ENCODE measurements around the gene ARMC7. TPM values are rescaled to one million over a fixed set of nuclear protein-coding genes. Genes with fewer than 3 reads are reported as not detected.

Gene ARMC7
- total RNA-seq, 1 donor from 2014 or later: 9.9 TPM

DNA sequence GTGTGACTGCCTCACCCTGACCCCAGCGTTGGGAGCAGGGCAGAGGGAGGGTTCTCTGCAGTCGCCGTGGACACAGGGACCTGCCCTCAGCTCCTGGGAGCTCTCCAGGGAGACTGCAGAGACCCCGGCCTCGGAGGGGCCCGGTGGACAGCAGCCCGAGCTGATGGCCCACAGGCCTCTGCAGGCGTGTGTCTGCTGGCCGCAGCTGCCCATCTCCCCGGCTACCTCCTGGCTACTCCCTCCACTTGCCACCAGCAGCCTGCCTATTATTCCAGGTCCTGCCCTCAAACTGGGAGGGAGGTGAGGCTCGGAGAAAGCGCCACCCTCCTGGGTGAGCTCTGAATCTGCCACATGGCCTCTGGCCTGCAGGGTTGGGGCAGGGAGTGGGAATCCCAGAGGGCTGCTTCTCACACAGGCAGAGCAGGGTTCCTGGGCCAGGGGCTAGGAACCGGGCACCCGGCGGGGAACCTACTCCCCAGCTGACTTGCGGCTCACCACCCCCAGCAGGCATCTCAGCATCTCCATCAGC lies 14.8 kb upstream of the ARMC7 start:
- H3K36me3 Mint-ChIP-seq (ENCODE audit: unreplicated experiment): no peaks in the 10 kb centered on the region
- H3K27ac Mint-ChIP-seq (ENCODE audit: unreplicated experiment): no peak overlapping the region
- H3K27me3 Mint-ChIP-seq (ENCODE audit: unreplicated experiment): peaks cover 9% of the 10 kb centered on the region
- no peak for DNase-seq
- H3K9me3 Mint-ChIP-seq (ENCODE audit: unreplicated experiment): peaks cover 5% of the 10 kb centered on the region
- H3K4me1 Mint-ChIP-seq (ENCODE audit: low read depth, unreplicated experiment): no peaks in the 10 kb centered on the region
- TF ChIP-seq CTCF (IDR thresholded peaks at IDR 0.05; ENCODE audit: partially characterized antibody, unreplicated experiment): no peak
- H3K4me3 Mint-ChIP-seq (ENCODE audit: unreplicated experiment): no peak overlapping the region

DNA sequence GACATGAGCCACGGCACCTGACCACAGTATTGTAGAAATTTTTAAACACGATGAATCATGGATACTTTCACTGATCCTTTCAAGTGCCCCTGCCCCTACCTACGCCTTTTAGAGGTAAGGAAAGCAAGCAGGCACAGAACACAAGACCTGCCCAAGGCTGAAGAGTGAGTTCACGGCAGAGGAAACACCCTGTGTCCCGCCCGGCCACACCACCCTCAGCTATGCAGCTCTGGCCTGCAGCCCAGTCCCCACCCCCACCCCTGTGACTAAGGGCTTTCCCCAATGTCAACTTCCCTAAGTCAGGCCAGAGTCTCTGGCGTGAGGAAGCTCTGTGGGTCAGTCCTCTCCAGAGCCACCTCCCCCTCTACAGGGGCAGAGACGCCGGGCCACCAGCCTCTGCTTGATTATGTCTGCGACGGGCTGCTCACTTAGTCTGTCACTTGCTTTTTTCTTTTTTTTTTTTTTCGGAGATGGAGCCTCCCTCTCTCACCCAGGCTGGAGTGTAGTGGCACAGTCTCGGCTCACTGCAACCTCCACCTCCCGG lies 13.6 kb upstream of the ARMC7 start:
- Mint-ChIP-seq H3K27ac (ENCODE audit: unreplicated experiment) (no peak overlapping the region), H3K4me3 (ENCODE audit: unreplicated experiment) (no peak overlapping the region), H3K36me3 (ENCODE audit: unreplicated experiment) (no peaks in the 10 kb centered on the region), H3K9me3 (ENCODE audit: unreplicated experiment) (peaks cover 4% of the 10 kb centered on the region), H3K4me1 (ENCODE audit: low read depth, unreplicated experiment) (no peaks in the 10 kb centered on the region), H3K27me3 (ENCODE audit: unreplicated experiment) (peaks cover 8% of the 10 kb centered on the region)
- no peak for TF ChIP-seq CTCF (IDR thresholded peaks at IDR 0.05; ENCODE audit: partially characterized antibody, unreplicated experiment)
- DNase-seq: no peak

DNA sequence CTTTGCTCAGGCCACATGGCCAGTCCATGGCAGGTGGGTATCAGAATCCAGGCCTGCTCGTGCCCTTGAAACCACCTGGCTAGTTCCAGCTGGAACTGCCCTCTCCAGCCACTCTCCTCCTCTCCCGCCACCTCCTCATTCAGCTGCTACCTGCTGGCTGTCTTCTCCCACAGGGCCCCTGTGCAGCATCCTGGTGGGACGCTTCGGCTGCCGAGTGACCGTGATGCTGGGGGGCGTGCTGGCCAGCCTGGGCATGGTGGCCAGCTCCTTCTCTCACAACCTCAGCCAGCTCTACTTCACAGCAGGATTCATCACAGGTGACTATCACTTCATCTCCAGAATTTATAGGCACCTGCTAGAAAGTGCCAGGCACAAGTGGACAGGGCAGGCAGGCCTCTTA lies 11.9 kb upstream of the ARMC7 start:
- DNase-seq: no peak
- Mint-ChIP-seq H3K4me1 (ENCODE audit: low read depth, unreplicated experiment) (no peaks in the 10 kb centered on the region), H3K27me3 (ENCODE audit: unreplicated experiment) (peaks cover 5% of the 10 kb centered on the region), H3K36me3 (ENCODE audit: unreplicated experiment) (no peaks in the 10 kb centered on the region), H3K9me3 (ENCODE audit: unreplicated experiment) (no peaks in the 10 kb centered on the region), H3K27ac (ENCODE audit: unreplicated experiment) (no peak overlapping the region), H3K4me3 (ENCODE audit: unreplicated experiment) (no peak overlapping the region)
- no peak for TF ChIP-seq CTCF (IDR thresholded peaks at IDR 0.05; ENCODE audit: partially characterized antibody, unreplicated experiment)

- Mint-ChIP-seq H3K36me3 (ENCODE audit: unreplicated experiment) (no peaks in the 10 kb centered on the region), H3K27ac (ENCODE audit: unreplicated experiment) (no peak overlapping the region)
These were observed 10.9 kb upstream of the ARMC7 start for GRCh38 chr17:75098861-75099260.

More at GRCh38 chr17:75098861-75099260, 10.9 kb upstream of the ARMC7 start:
- H3K9me3 Mint-ChIP-seq (ENCODE audit: unreplicated experiment): no peaks in the 10 kb centered on the region
- no peak for TF ChIP-seq CTCF (IDR thresholded peaks at IDR 0.05; ENCODE audit: partially characterized antibody, unreplicated experiment)
- no peaks in the 10 kb centered on the region for H3K4me1 Mint-ChIP-seq (ENCODE audit: low read depth, unreplicated experiment)
- DNase-seq: no peak
- peaks cover 5% of the 10 kb centered on the region for H3K27me3 Mint-ChIP-seq (ENCODE audit: unreplicated experiment)
- H3K4me3 Mint-ChIP-seq (ENCODE audit: unreplicated experiment): no peak overlapping the region

All from glutamatergic neuron (in vitro differentiated cells).